ENCODE measurements around the gene FGF2.

Gene FGF2

GRCh38 chr4:122819708-122820449 lies 6.8 kb upstream of the FGF2 start:
- no peaks in the 10 kb centered on the region for H3K79me2 ChIP-seq (ENCODE audit: insufficient read depth, low read length)
- no peaks in the 10 kb centered on the region for H3K36me3 ChIP-seq (ENCODE audit: low read length)
- H2AFZ ChIP-seq (ENCODE audit: low read depth, low read length, severe bottlenecking), result no peak overlapping the region
- H3K4me2 ChIP-seq (ENCODE audit: low read depth, low read length, poor library complexity, severe bottlenecking), result no peak overlapping the region
- no peaks in the 10 kb centered on the region for H3K9me2 ChIP-seq (replicated peaks; ENCODE audit: insufficient read depth, low read length)
- no peaks in the 10 kb centered on the region for H3K27me3 ChIP-seq (ENCODE audit: low read length)
- TF ChIP-seq CTCF (IDR thresholded peaks at IDR 0.05; ENCODE audit: insufficient read depth, low read length, poor library complexity, severe bottlenecking), result no peak
- no peak for TF ChIP-seq EZH2phosphoT487 (conservative IDR thresholded peaks at IDR 0.05; ENCODE audit: low read length)
- H4K20me1 ChIP-seq (ENCODE audit: low read depth, low read length), result no peaks in the 10 kb centered on the region
- H3K27ac ChIP-seq (ENCODE audit: low read depth, low read length), result no peak overlapping the region
- H3F3A ChIP-seq (ENCODE audit: insufficient read depth), result no peaks in the 10 kb centered on the region
- no peak overlapping the region for H3K4me3 ChIP-seq (ENCODE audit: insufficient read depth, low read length, poor library complexity, severe bottlenecking)
- no peaks in the 10 kb centered on the region for H3K9me3 ChIP-seq (ENCODE audit: insufficient read depth, low read length)
- no peak overlapping the region for H3K9ac ChIP-seq (ENCODE audit: low read length)

GRCh38 chr4:122821092-122821491 lies 5.5 kb upstream of the FGF2 start:
- Histone ChIP-seq H3K4me2 (ENCODE audit: low read depth, low read length, poor library complexity, severe bottlenecking) (no peak overlapping the region), H3K9me2 (replicated peaks; ENCODE audit: insufficient read depth, low read length) (no peaks in the 10 kb centered on the region), H3K36me3 (ENCODE audit: low read length) (no peaks in the 10 kb centered on the region), H4K20me1 (ENCODE audit: low read depth, low read length) (no peaks in the 10 kb centered on the region), H3K27me3 (ENCODE audit: low read length) (no peaks in the 10 kb centered on the region), H3K27ac (ENCODE audit: low read depth, low read length) (no peak overlapping the region), H2AFZ (ENCODE audit: low read depth, low read length, severe bottlenecking) (no peak overlapping the region), H3K79me2 (ENCODE audit: insufficient read depth, low read length) (no peaks in the 10 kb centered on the region), H3K9me3 (ENCODE audit: insufficient read depth, low read length) (no peaks in the 10 kb centered on the region), H3F3A (ENCODE audit: insufficient read depth) (no peaks in the 10 kb centered on the region), H3K9ac (ENCODE audit: low read length) (no peak overlapping the region), H3K4me3 (ENCODE audit: insufficient read depth, low read length, poor library complexity, severe bottlenecking) (no peak overlapping the region)
- TF ChIP-seq EZH2phosphoT487 (conservative IDR thresholded peaks at IDR 0.05; ENCODE audit: low read length) (no peak), CTCF (IDR thresholded peaks at IDR 0.05; ENCODE audit: insufficient read depth, low read length, poor library complexity, severe bottlenecking) (no peak)

- H4K20me1 ChIP-seq (ENCODE audit: low read depth, low read length), result no peaks in the 10 kb centered on the region
- no peaks in the 10 kb centered on the region for H3K36me3 ChIP-seq (ENCODE audit: low read length)
- no peak overlapping the region for H3K9ac ChIP-seq (ENCODE audit: low read length)
- H3K9me3 ChIP-seq (ENCODE audit: insufficient read depth, low read length), result no peaks in the 10 kb centered on the region
- H3K4me3 ChIP-seq (ENCODE audit: insufficient read depth, low read length, poor library complexity, severe bottlenecking), result no peak overlapping the region
- TF ChIP-seq CTCF (IDR thresholded peaks at IDR 0.05; ENCODE audit: insufficient read depth, low read length, poor library complexity, severe bottlenecking) (no peak), EZH2phosphoT487 (conservative IDR thresholded peaks at IDR 0.05; ENCODE audit: low read length) (no peak)
- no peaks in the 10 kb centered on the region for H3K79me2 ChIP-seq (ENCODE audit: insufficient read depth, low read length)
- H3F3A ChIP-seq (ENCODE audit: insufficient read depth), result no peaks in the 10 kb centered on the region
- no peak overlapping the region for H3K27ac ChIP-seq (ENCODE audit: low read depth, low read length)
- no peak overlapping the region for H2AFZ ChIP-seq (ENCODE audit: low read depth, low read length, severe bottlenecking)
- H3K4me2 ChIP-seq (ENCODE audit: low read depth, low read length, poor library complexity, severe bottlenecking), result no peak overlapping the region
- H3K9me2 ChIP-seq (replicated peaks; ENCODE audit: insufficient read depth, low read length), result no peaks in the 10 kb centered on the region
- H3K27me3 ChIP-seq (ENCODE audit: low read length), result no peaks in the 10 kb centered on the region
Observed at GRCh38 chr4:122822466-122822865, 4.2 kb upstream of the FGF2 start.

All from SU-DHL-6 (cell line).